ENCODE data around the gene LARP4B.
A peak's percentile ranks its signal among the peaks of the same experiment; 100 is the strongest.

The LARP4B gene

GRCh38 chr10:856416-857157 lies 74.9 kb downstream of the LARP4B start:
- Mint-ChIP-seq H3K4me3 (peak overlapping the region in 2 of 3 experiments; percentile 18 to 29), H3K9me3 (peaks cover 24% of the 10 kb centered on the region), H3K4me1 (peaks cover 23% of the 10 kb centered on the region), H3K27me3 (ENCODE audit: low read depth) (no peaks in the 10 kb centered on the region), H3K36me3 (ENCODE audit: low read depth) (peaks cover 95% of the 10 kb centered on the region), H3K27ac (peak overlapping the region; percentile 83 to 92 (median 87))
- TF ChIP-seq, protein P1, sequence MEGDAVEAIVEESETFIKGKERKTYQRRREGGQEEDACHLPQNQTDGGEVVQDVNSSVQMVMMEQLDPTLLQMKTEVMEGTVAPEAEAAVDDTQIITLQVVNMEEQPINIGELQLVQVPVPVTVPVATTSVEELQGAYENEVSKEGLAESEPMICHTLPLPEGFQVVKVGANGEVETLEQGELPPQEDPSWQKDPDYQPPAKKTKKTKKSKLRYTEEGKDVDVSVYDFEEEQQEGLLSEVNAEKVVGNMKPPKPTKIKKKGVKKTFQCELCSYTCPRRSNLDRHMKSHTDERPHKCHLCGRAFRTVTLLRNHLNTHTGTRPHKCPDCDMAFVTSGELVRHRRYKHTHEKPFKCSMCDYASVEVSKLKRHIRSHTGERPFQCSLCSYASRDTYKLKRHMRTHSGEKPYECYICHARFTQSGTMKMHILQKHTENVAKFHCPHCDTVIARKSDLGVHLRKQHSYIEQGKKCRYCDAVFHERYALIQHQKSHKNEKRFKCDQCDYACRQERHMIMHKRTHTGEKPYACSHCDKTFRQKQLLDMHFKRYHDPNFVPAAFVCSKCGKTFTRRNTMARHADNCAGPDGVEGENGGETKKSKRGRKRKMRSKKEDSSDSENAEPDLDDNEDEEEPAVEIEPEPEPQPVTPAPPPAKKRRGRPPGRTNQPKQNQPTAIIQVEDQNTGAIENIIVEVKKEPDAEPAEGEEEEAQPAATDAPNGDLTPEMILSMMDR (IDR thresholded peaks at IDR 0.05; ENCODE audit: unreplicated experiment in 3 of 3) = no peak

DNA sequence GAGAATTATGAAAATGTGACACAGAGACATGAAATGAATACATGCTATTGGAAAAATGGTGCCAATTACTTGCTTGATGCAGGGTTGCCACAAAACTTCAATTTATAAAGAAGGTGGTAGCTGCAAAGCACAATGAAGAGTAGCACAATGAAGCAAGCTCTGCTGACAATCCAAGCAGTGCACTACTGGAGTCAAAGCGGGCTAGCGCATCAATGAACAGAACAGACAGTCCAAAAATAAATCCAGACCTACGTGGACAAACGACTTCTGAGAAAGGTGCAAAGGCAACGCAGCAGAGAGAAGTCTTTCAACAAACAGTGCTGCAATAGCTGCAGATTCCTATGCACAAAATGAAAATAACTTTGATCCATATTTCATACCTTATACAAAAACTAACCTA lies 75.8 kb downstream of the LARP4B start:
- peaks cover 32% of the 10 kb centered on the region for H3K9me3 Mint-ChIP-seq

GRCh38 chr10:855079-855478 lies 76.4 kb downstream of the LARP4B start:
- Mint-ChIP-seq H3K9me3 (peaks cover 36% of the 10 kb centered on the region), H3K4me3 (no peak overlapping the region), H3K27ac (peak overlapping the region; percentile 83 to 92 (median 87)), H3K27me3 (ENCODE audit: low read depth) (no peaks in the 10 kb centered on the region), H3K36me3 (ENCODE audit: low read depth) (peaks cover 95% of the 10 kb centered on the region), H3K4me1 (peaks cover 23% of the 10 kb centered on the region)
- TF ChIP-seq, protein P1 (IDR thresholded peaks at IDR 0.05; ENCODE audit: unreplicated experiment in 3 of 3) = no peak

More for the DNA sequence above, 75.8 kb downstream of the LARP4B start:
- Mint-ChIP-seq H3K27me3 (ENCODE audit: low read depth) (no peaks in the 10 kb centered on the region), H3K4me1 (peaks cover 23% of the 10 kb centered on the region), H3K4me3 (no peak overlapping the region), H3K27ac (peak overlapping the region; percentile 83 to 92 (median 87)), H3K36me3 (ENCODE audit: low read depth) (peaks cover 95% of the 10 kb centered on the region)
- TF ChIP-seq, protein P1 (IDR thresholded peaks at IDR 0.05; ENCODE audit: unreplicated experiment in 3 of 3) = no peak

GRCh38 chr10:853017-853416 lies 78.5 kb downstream of the LARP4B start:
- TF ChIP-seq, protein P1 (IDR thresholded peaks at IDR 0.05; ENCODE audit: unreplicated experiment in 3 of 3) = no peak
- H3K27me3 Mint-ChIP-seq (ENCODE audit: low read depth) = no peaks in the 10 kb centered on the region
- no peak overlapping the region for H3K27ac Mint-ChIP-seq
- H3K4me1 Mint-ChIP-seq = peaks cover 35% of the 10 kb centered on the region
- H3K36me3 Mint-ChIP-seq (ENCODE audit: low read depth) = peaks cover 96% of the 10 kb centered on the region
- peaks cover 50% of the 10 kb centered on the region for H3K9me3 Mint-ChIP-seq
- H3K4me3 Mint-ChIP-seq = no peak overlapping the region

DNA sequence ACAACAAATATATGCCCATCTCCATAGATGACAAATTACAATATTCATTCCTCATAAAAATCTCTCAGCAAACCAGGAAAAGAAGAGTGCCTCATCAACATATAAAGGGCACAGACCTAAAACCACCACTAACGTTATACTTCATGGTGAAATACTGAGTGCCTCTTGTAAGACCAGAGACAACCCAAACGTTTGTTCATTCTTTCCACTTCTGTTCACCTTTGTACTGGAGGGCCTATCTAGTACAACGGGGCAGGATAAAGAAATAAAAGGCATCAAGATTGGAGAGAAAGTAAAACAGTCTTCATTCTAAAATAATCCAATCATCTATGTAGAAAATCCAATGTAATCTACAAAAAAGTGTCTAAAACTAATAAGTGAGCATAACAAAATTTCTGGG lies 79.1 kb downstream of the LARP4B start:
- TF ChIP-seq, protein P1 (IDR thresholded peaks at IDR 0.05; ENCODE audit: unreplicated experiment in 3 of 3) = no peak
- Mint-ChIP-seq H3K36me3 (ENCODE audit: low read depth) (peaks cover 96% of the 10 kb centered on the region), H3K4me3 (no peak overlapping the region), H3K9me3 (peaks cover 50% of the 10 kb centered on the region), H3K27ac (no peak overlapping the region), H3K4me1 (peaks cover 38% of the 10 kb centered on the region), H3K27me3 (ENCODE audit: low read depth) (no peaks in the 10 kb centered on the region)

DNA sequence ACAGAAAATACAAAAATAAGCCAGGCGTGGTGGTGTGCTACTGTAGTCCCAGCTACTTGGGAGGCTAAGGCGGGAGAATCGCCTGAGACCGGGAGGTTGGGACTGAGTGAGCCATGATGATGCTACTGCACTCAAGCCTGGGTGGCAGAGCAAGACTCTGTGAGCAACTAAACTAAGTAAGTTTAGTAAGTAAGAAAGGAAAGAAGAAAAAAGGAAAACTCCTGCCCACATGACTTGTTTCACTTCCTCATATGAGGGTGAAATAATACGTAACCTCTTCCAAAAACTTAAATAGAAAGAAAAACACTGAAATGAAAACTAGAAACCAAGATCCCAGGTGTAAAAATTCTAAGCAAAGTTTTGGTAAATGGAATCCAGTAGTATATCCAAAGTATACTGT lies 79.6 kb downstream of the LARP4B start:
- no peak overlapping the region for H3K27ac Mint-ChIP-seq
- no peaks in the 10 kb centered on the region for H3K27me3 Mint-ChIP-seq (ENCODE audit: low read depth)
- H3K36me3 Mint-ChIP-seq (ENCODE audit: low read depth) = peaks cover 95% of the 10 kb centered on the region
- no peak overlapping the region for H3K4me3 Mint-ChIP-seq
- TF ChIP-seq, protein P1 (IDR thresholded peaks at IDR 0.05; ENCODE audit: unreplicated experiment in 3 of 3) = no peak
- H3K4me1 Mint-ChIP-seq = peaks cover 37% of the 10 kb centered on the region
- H3K9me3 Mint-ChIP-seq = peaks cover 50% of the 10 kb centered on the region
